Right ventricle myocardium superior (tissue), 1 donor: ENCODE data around the gene KCNQ1. TPM values are rescaled to one million over a fixed set of nuclear protein-coding genes. Genes with fewer than 3 reads are reported as not detected.
A peak's percentile ranks its signal among the peaks of the same experiment; 100 is the strongest.

Experiments used
- ATAC-seq: fragments of 200-7000 bp; cut with Tn5 transposase; one replicate; pipeline ENCODE4 v1.9.1; 2020; ENCODE audit warnings: mild to moderate bottlenecking; ENCODE audit not compliant: poor library complexity
- DNase-seq: peaks from one replicate; pipeline ENCODE4 v3.0.0-alpha.2; 2020
- intact Hi-C: fragments of 100-400 bp; cut with DNase I; formaldehyde crosslinking; loops from one replicate; pipeline ENCODE4 v1.11.2; 2022
- total RNA-seq: library from RNA; stranded (reverse); fragmentation: NEBNext Ultra II Directional; extraction: Animal tissue kit (Norgen Biotek cat#: 25700); gene quantifications from one replicate; pipeline ENCODE4 v1.2.1, GENCODE V29; 2021
- donor health status: DM: no; HTN: yes; CAD: no; lungs with severe emphysema.

The KCNQ1 gene
- total RNA-seq, 1 donor from 2014 or later: 33.4 TPM

- ATAC-seq (no peak), DNase-seq (peak; percentile 30)
- intact Hi-C loops: no loop called here
These were observed 128.6 kb downstream of the KCNQ1 start for GRCh38 chr11:2573240-2574042.

- intact Hi-C loops: no loop called here
- ATAC-seq (no peak), DNase-seq (peak; percentile 31)
These were observed 129.3 kb downstream of the KCNQ1 start for GRCh38 chr11:2574043-2574552.

- ATAC-seq (no peak), DNase-seq (peak; percentile 26)
- intact Hi-C loops: no loop called here
These were observed 130.0 kb downstream of the KCNQ1 start for GRCh38 chr11:2574553-2575535.

GRCh38 chr11:2575591-2576051 is 130.8 kb downstream of the KCNQ1 start:
- peak; percentile 19 for DNase-seq
- intact Hi-C loops: no loop called here
- ATAC-seq: no peak

- no peak for ATAC-seq
- DNase-seq: peak; percentile 29
- intact Hi-C loops: no loop called here
These were observed 131.3 kb downstream of the KCNQ1 start for GRCh38 chr11:2576111-2576510.

DNA sequence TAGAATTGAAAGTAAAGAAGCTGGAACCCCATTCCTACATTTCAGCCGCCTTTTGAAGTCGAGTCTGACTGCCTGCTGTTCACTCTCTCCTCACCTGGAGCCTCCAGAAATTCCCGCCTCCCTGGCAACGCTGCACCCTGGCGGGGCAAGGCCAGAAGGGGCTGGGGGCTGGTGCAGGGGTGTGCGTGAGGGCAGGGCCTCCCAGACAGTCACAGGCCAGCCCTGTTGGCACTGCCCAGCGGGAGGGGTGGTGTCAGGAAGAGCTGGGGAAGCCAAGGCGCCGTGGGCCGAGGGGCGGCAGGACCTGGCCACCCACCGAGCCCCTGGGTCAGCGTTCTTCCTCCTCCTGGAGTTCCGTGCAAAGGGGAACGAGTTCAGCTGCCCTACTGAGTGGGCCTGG is 131.7 kb downstream of the KCNQ1 start:
- intact Hi-C loops: no loop called here
- no peak for ATAC-seq
- DNase-seq: peak; percentile 28

- DNase-seq (peak; percentile 36), ATAC-seq (no peak)
- intact Hi-C loops: no loop called here
These were observed 132.5 kb downstream of the KCNQ1 start for GRCh38 chr11:2577031-2577990.

GRCh38 chr11:2577991-2578928 is 133.5 kb downstream of the KCNQ1 start:
- DNase-seq (peak; percentile 43), ATAC-seq (peak; percentile 11)
- intact Hi-C loops: no loop called here

DNA sequence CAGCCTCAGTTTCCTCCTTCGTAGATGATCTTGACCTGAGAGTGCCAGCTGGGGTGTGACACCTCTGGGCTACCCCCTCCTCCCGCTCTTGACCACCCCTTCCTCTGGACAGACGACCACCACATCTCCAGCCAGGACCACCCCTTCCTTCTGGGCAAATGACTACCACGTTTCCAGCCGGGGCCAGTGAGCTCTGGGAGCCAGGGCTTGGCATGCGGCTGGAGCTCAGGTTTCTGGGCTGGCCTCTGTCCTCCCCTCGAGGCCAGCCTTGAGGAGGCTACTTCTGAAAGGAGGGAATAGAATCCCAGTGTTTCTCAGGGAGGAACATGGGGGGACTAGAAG is 134.1 kb downstream of the KCNQ1 start:
- intact Hi-C loops: no loop called here

GRCh38 chr11:2579315-2580060 is 134.7 kb downstream of the KCNQ1 start:
- intact Hi-C loops: no loop called here
- peak; percentile 42 for DNase-seq
- ATAC-seq: no peak

More for the DNA sequence above, 134.1 kb downstream of the KCNQ1 start:
- no peak for ATAC-seq
- peak; percentile 11 for DNase-seq

DNA sequence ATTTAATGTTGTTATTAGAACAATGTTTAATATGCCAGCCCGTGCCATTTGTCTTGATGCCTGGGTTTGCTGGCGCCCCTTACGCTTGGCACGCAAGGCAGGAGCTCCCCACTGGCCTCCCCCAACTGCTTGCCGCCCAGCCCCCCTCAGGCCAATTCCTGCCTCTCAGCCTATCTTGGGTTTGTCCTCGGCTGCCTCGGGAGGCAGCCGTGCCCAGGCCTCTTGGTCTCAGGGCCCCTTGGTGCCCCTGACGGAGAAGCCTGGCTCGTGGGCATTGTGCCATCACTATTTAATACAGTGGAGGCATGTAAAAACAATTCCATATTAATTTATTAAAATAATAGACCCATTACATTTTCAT is 135.2 kb downstream of the KCNQ1 start:
- intact Hi-C loops: no loop called here
- peak; percentile 21 for ATAC-seq
- peak; percentile 39 for DNase-seq

DNA sequence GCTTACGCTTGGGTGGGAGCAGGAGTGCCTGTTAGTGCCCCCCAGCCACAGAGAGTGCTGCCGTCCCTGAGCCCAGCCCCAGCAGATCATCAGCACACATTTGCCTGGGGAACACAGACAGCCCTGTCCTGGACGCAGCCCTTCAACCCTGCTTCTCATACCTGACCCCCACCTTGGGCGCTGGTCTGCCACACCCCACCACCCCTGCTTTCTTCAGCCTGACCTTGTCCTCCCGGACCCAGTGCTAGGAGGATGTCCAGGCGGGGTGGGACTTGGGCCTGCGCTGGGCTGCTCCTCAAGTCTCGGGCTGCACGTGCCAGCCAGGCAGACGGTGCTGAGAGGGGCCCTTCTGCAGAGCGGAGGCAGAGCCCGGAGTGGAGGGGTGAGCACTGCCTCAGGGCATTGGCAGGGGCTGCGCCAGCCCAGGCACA is 135.8 kb downstream of the KCNQ1 start:
- DNase-seq (peak; percentile 20), ATAC-seq (no peak)
- intact Hi-C loops: no loop called here

DNA sequence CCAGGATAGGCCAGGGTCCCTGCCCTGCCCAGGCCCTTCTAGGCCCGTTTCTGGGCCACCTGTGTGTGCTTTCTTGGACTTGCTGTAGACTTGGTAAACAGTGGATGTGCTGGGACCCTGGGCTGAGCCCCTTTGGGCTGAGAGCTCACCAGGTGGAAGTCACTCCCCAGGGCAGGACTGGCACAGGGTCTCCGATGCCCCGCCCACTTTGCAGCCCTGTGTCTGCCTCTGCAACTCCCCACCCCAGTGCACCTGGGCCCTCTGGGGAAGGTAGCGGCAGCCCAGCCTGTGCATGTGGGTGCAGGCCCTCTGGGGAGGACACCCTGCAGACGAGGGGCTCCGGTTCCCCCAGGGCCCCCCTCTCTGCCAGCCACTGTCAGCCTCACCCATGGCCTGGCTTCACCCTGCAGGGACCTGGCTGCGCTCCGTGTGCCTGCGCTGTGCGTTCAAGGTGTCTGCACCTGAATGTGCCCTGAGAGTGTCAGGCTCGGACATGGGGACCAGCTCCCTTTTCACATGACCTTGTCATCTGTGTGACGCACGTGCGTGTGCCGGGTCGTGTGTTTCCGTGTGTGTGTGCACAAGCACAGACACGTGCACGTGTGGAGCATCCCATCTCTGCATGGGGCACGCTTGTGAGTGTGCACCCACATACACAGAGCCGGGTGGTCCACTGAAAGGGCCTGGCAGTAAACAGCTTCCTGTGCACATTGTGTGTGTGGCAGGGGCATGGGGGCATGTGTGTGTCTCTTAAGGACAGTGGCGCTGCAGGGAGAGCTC is 136.5 kb downstream of the KCNQ1 start:
- ATAC-seq (no peak), DNase-seq (peak; percentile 37)
- intact Hi-C loops: no loop called here

- DNase-seq (peak; percentile 35), ATAC-seq (no peak)
- intact Hi-C loops: no loop called here
These were observed 137.1 kb downstream of the KCNQ1 start for GRCh38 chr11:2581931-2582350.

- intact Hi-C loops: no loop called here
- ATAC-seq (no peak), DNase-seq (peak; percentile 14)
These were observed 137.6 kb downstream of the KCNQ1 start for GRCh38 chr11:2582351-2582945.
